ENCODE measurements around the gene ARHGAP22.
A peak's percentile ranks its signal among the peaks of the same experiment; 100 is the strongest.

Gene ARHGAP22

DNA sequence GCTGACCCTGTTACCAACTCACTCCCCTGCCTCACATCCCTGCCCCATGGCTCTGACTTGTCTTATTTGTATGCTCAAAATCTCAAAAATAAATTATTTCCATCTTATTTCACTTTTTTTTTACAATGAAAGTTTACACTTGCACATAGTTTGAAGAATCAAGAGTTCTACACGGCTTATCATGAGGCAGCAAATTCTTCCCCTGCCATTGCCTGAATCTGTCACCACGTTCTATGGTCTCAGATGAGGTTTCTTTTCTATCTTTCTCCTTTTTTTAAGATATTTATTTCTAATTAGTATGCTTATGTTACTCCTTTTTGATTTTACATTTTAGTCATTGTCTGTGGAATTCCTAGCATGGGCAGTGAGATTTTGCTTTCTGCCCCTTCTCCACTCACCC is 28.4 kb downstream of the ARHGAP22 start:
- DNase-seq (ENCODE audit: low read depth in 2 of 2): peak in 1 of 2 donors; percentile 26
- H3K4me3 ChIP-seq (replicated peaks in 1 of 2; ENCODE audit: low read depth in 2 of 2, low read length in 2 of 2): no peak overlapping the region

DNA sequence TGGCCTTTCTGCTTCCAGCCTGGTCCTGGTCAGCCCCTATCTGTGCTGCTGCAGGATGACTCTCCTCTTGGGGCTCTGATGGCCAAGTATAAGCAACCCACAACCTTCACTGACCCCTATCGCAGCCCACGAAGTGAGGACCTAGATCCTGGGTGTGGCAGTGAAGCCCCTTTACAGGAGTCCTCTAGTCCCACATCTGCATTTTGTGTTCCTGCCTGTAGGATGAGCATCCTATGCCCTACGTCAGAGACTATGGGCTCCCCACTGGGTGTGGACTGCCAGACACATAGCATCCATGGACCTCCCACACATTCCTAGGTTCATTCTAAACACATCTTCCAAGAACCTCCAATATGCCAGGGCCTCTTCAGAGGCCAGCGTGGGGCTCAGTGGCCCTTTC is 29.0 kb downstream of the ARHGAP22 start:
- TF ChIP-seq, protein P1, sequence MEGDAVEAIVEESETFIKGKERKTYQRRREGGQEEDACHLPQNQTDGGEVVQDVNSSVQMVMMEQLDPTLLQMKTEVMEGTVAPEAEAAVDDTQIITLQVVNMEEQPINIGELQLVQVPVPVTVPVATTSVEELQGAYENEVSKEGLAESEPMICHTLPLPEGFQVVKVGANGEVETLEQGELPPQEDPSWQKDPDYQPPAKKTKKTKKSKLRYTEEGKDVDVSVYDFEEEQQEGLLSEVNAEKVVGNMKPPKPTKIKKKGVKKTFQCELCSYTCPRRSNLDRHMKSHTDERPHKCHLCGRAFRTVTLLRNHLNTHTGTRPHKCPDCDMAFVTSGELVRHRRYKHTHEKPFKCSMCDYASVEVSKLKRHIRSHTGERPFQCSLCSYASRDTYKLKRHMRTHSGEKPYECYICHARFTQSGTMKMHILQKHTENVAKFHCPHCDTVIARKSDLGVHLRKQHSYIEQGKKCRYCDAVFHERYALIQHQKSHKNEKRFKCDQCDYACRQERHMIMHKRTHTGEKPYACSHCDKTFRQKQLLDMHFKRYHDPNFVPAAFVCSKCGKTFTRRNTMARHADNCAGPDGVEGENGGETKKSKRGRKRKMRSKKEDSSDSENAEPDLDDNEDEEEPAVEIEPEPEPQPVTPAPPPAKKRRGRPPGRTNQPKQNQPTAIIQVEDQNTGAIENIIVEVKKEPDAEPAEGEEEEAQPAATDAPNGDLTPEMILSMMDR (IDR thresholded peaks at IDR 0.05; ENCODE audit: low read depth, low read length): no peak
- no peak for DNase-seq (ENCODE audit: low read depth in 2 of 2)
- H3K4me3 ChIP-seq (replicated peaks in 1 of 2; ENCODE audit: low read depth in 2 of 2, low read length in 2 of 2): no peak overlapping the region

More for the DNA sequence above, 28.4 kb downstream of the ARHGAP22 start:
- TF ChIP-seq, protein P1 (IDR thresholded peaks at IDR 0.05; ENCODE audit: low read depth, low read length): no peak

DNA sequence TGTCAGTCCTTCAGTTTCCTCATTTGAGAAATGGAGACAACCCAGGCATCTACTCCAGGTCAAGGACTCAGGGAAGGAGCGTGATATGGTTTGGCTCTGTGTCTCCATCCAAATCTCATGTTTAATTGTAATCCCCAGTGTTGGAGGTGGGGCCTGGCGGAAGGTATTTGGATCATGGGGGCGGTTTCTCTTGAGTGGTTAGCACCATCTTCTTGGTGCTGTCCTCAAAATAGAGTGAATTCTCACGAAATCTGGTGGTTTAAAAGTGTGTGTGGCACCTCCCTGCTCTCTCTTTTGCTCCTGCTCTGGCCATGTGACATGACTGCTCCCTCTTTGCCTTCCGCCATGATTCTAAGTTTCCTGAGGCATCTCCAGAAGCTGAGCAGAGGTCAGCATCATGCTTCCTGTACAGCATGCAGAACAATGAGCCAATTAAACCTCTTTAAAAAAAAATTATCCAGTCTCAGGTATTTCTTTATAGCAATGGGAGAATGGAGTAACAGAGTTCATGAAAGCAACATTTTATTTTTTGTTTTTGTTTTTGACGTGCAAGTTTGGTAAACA is 30.0 kb downstream of the ARHGAP22 start:
- no peak for DNase-seq (ENCODE audit: low read depth in 2 of 2)

DNA sequence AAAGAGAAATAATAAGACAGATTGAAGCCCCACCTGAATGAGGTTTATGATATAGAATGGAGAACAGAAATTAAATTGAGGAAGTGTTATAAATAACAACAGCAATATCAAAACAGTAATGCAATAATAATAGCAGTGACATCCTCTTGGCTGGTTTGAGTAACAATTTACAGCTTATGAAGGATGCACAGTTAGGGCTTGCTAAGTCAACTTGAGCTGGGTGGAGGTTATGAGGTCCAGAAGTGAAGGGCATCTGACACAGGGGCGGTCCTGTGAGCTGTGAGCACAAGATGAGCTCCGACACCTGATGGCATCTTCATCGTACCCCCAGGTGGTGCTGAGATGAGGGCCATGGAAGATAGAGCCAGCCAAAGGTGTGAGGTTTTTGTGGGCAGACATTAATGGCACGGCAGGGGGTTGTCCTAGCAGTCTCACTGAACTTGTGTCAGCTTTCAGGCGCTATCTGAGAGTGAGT is 30.5 kb downstream of the ARHGAP22 start:
- no peak for DNase-seq (ENCODE audit: low read depth in 2 of 2)
- TF ChIP-seq, protein P1 (IDR thresholded peaks at IDR 0.05; ENCODE audit: low read depth, low read length): no peak

More for the DNA sequence above, 30.0 kb downstream of the ARHGAP22 start:
- no peak overlapping the region for H3K4me3 ChIP-seq (replicated peaks in 1 of 2; ENCODE audit: low read depth in 2 of 2, low read length in 2 of 2)
- TF ChIP-seq, protein P1 (IDR thresholded peaks at IDR 0.05; ENCODE audit: low read depth, low read length): no peak

DNA sequence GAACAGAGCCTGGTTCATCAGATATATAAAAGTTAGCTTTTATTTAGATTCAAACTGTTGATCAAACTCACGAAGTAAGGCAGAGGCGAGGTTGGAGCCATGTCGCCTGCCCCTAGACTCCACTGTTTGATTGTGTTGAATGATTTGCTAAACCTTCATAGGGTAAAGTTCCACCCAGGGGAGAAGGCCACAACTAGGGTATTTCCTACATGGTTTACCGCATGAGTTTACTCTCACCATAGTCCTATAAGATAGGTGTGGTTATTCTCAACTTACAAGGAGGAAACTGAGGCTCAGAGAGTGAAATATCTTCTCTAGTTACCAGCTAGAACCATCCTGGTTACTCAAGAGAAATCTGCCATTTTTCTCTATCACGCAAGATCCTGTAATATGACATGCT is 31.8 kb downstream of the ARHGAP22 start:
- no peak overlapping the region for H3K4me3 ChIP-seq (replicated peaks in 1 of 2; ENCODE audit: low read depth in 2 of 2, low read length in 2 of 2)
- TF ChIP-seq, protein P1 (IDR thresholded peaks at IDR 0.05; ENCODE audit: low read depth, low read length): no peak
- DNase-seq (ENCODE audit: low read depth in 2 of 2): no peak

More for the DNA sequence above, 30.5 kb downstream of the ARHGAP22 start:
- H3K4me3 ChIP-seq (replicated peaks in 1 of 2; ENCODE audit: low read depth in 2 of 2, low read length in 2 of 2): no peak overlapping the region

DNA sequence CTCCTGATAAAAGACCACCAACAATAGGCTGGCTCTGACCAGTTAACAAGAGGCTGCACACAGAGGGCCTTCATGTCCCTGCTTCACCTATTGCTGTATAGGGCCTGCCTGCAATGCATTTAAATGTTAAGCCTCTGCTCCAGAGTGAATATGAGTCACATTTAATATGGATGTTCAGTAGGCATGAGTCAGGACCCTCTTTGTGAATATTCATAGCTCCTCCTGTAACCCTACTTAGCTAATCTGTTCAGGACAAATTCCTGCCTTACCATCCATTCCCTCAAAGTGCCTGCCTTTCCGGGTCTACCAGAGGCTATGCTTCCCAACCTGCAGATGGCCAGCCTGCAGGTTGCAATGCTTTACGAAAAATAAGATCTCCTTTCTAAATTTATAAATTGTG is 32.5 kb downstream of the ARHGAP22 start:
- no peak overlapping the region for H3K4me3 ChIP-seq (replicated peaks in 1 of 2; ENCODE audit: low read depth in 2 of 2, low read length in 2 of 2)
- peak in 1 of 2 donors; percentile 75 for DNase-seq (ENCODE audit: low read depth in 2 of 2)
- TF ChIP-seq, protein P1 (IDR thresholded peaks at IDR 0.05; ENCODE audit: low read depth, low read length): no peak

DNA sequence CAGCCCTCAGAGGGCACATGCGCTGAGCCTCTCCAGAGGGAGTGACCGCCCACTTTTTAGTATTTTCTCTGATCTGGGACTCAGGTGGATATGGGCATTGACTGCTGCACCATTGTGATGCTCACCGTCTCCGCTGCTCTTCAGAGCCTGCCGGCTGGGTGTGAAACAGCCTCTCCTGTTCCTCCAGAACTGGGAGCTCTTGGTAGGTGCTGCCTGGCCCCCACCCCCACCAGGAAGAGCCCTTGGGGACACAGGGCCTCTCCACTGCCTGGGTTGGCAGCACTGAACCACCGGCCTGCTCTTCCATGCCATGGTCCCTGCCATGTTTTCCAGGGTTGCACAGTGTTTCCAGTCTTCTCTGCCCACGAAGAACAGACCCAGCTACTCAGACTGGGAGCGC is 36.3 kb downstream of the ARHGAP22 start:
- DNase-seq (ENCODE audit: low read depth in 2 of 2): no peak
- TF ChIP-seq, protein P1 (IDR thresholded peaks at IDR 0.05; ENCODE audit: low read depth, low read length): no peak
- no peak overlapping the region for H3K4me3 ChIP-seq (replicated peaks in 1 of 2; ENCODE audit: low read depth in 2 of 2, low read length in 2 of 2)
